Astrocyte of the hippocampus (primary cell): ENCODE data around the gene CLDN14.

Experiments
- DNase-seq: peaks from one replicate; pipeline ENCODE4 v3.0.0; 2011; ENCODE audit warnings: low read depth, low spot score

Gene CLDN14

GRCh38 chr21:36479415-36480402, at the start of gene CLDN14:
Gene CLDN14 (minus strand): TSS chr21:36480122. CDS start chr21:36461695, 18,427 bp downstream.
- DNase-seq: peak; percentile 38

GRCh38 chr21:36528716-36529115, 48.8 kb upstream of the CLDN14 start:
- no peak for DNase-seq

GRCh38 chr21:36527317-36527716, 47.4 kb upstream of the CLDN14 start:
- no peak for DNase-seq

GRCh38 chr21:36526104-36526503, 46.2 kb upstream of the CLDN14 start:
- no peak for DNase-seq

- no peak for DNase-seq
Measured at GRCh38 chr21:36524477-36524876, 44.6 kb upstream of the CLDN14 start.

- no peak for DNase-seq
Measured at GRCh38 chr21:36522219-36522808, 42.4 kb upstream of the CLDN14 start.

- no peak for DNase-seq
Measured at GRCh38 chr21:36518883-36519492, 39.1 kb upstream of the CLDN14 start.

- DNase-seq: no peak
Measured at GRCh38 chr21:36517366-36518075, 37.6 kb upstream of the CLDN14 start.

- DNase-seq: no peak
Measured at GRCh38 chr21:36516281-36516680, 36.4 kb upstream of the CLDN14 start.

- no peak for DNase-seq
Measured at GRCh38 chr21:36513430-36513829, 33.5 kb upstream of the CLDN14 start.

GRCh38 chr21:36512971-36513370, 33.0 kb upstream of the CLDN14 start:
- DNase-seq: no peak

GRCh38 chr21:36511484-36512220, 31.7 kb upstream of the CLDN14 start:
- no peak for DNase-seq

GRCh38 chr21:36510911-36511310, 31.0 kb upstream of the CLDN14 start:
- DNase-seq: no peak

- DNase-seq: no peak
Measured at GRCh38 chr21:36509973-36510664, 30.2 kb upstream of the CLDN14 start.

GRCh38 chr21:36508948-36509347, 29.0 kb upstream of the CLDN14 start:
- DNase-seq: no peak

GRCh38 chr21:36507397-36508018, 27.6 kb upstream of the CLDN14 start:
- DNase-seq: no peak

GRCh38 chr21:36506482-36506881, 26.6 kb upstream of the CLDN14 start:
- no peak for DNase-seq

GRCh38 chr21:36504067-36505058, 24.4 kb upstream of the CLDN14 start:
- DNase-seq: peak; percentile 69

GRCh38 chr21:36502365-36502764, 22.4 kb upstream of the CLDN14 start:
- DNase-seq: no peak
